Measurements from ENCODE around the gene ANKS6. TPM values are rescaled to one million over a fixed set of nuclear protein-coding genes. Genes with fewer than 3 reads are reported as not detected.

The ANKS6 gene
- total and polyA plus RNA-seq, 9 of the 15 experiments (the other 6 are each of a cell fraction or from before 2014, with no cell fraction given): 9.9 to 74.5 (median 36.9) TPM

GRCh38 chr9:98798254-98798653 lies 1.9 kb upstream of the ANKS6 start:
- peaks cover 11% of the 10 kb centered on the region; the same call in 2 of the 3 replicates for H3K36me3 ChIP-seq (ENCODE audit: control insufficient read depth, insufficient read depth, low read length)
- no peaks in the 10 kb centered on the region; the same call in 1 of the 2 replicates for H3K9me3 ChIP-seq (replicated peaks; ENCODE audit: control insufficient read depth, insufficient read depth, low read depth, low read length)
- no peak overlapping the region for H3K4me2 ChIP-seq (ENCODE audit: insufficient read depth, low read length)
- no peaks in the 10 kb centered on the region for H3K27me3 ChIP-seq (ENCODE audit: control insufficient read depth in 2 of 2, insufficient read depth in 2 of 2, low read length in 2 of 2)
- no peaks in the 10 kb centered on the region for H3K9me1 ChIP-seq (ENCODE audit: control insufficient read depth, insufficient read depth, low read length)
- H4K20me1 ChIP-seq (replicated peaks; ENCODE audit: control insufficient read depth, insufficient read depth, low read length): peaks cover 6% of the 10 kb centered on the region; the same call in 1 of the 2 replicates
- intact Hi-C loops (cut with micrococcal nuclease) (loop anchor here (5.0 kb wide), 1 partner anchor 34 kb away; no protein-coding TSS in a partner anchor), in situ Hi-C loops (cut with MboI) (loop anchor here (25.0 kb wide), 1 partner anchor 886 kb away; the partner anchor contains the start of gene TRMO)
- FAIRE-seq (no peak), ATAC-seq (no peak), DNase-seq (ENCODE audit: extremely low read depth in 1 of 4, low spot score in 3 of 4) (no peak)
- peaks cover 14 to 18% of the 10 kb centered on the region in 2 experiments; a peak in 3 of 5 replicates for H3K4me1 ChIP-seq (replicated peaks in 1 of 2; ENCODE audit: control insufficient read depth in 2 of 2, insufficient read depth in 2 of 2, low read length in 2 of 2)
- 58% methylated on average over 3 of the region's 3 CpGs for WGBS (ENCODE audit: insufficient coverage, low coverage, missing lambda C conversion rate)
- ChIA-PET CTCF (ENCODE audit: low intra/inter-chr PET ratio) (no interaction called here), POLR2A (interaction anchor here (2.1 kb wide), 1 partner anchor 10 kb away, joined by 5 read pairs; no protein-coding TSS in a partner anchor)
- BruUV-seq (replicated peaks): no TSS peak
- H3K27ac ChIP-seq (ENCODE audit: extremely low read depth, low read depth, low read length): no peak overlapping the region
- no peak overlapping the region for H3K9ac ChIP-seq (ENCODE audit: insufficient read depth in 1 of 2, low read depth in 2 of 2, low read length in 2 of 2)
- H3K79me2 ChIP-seq (ENCODE audit: control insufficient read depth, insufficient read depth, low read length): peaks cover 24% of the 10 kb centered on the region
- no peak overlapping the region for H2AFZ ChIP-seq (ENCODE audit: low read depth, low read length)
- no peak overlapping the region for H3K4me3 ChIP-seq
- peak; percentile 45 to 61; a peak in 2 of 4 replicates for TF ChIP-seq TRIM24 (IDR thresholded peaks at IDR 0.05)
- no peak for TF ChIP-seq PPARD (CRISPR knock-in tag; IDR thresholded peaks at IDR 0.05)
- no peak for TF ChIP-seq PATZ1 (CRISPR knock-in tag; IDR thresholded peaks at IDR 0.05; ENCODE audit: borderline replicate concordance)
- TF ChIP-seq ZNF324 (CRISPR knock-in tag; IDR thresholded peaks at IDR 0.05): peak; percentile 98
- TF ChIP-seq TGIF2 (CRISPR knock-in tag; IDR thresholded peaks at IDR 0.05): no peak
- peak; percentile 72; the same call in 1 of the 2 replicates for TF ChIP-seq TRIM28 (IDR thresholded peaks at IDR 0.05)
- TF ChIP-seq, protein P1, sequence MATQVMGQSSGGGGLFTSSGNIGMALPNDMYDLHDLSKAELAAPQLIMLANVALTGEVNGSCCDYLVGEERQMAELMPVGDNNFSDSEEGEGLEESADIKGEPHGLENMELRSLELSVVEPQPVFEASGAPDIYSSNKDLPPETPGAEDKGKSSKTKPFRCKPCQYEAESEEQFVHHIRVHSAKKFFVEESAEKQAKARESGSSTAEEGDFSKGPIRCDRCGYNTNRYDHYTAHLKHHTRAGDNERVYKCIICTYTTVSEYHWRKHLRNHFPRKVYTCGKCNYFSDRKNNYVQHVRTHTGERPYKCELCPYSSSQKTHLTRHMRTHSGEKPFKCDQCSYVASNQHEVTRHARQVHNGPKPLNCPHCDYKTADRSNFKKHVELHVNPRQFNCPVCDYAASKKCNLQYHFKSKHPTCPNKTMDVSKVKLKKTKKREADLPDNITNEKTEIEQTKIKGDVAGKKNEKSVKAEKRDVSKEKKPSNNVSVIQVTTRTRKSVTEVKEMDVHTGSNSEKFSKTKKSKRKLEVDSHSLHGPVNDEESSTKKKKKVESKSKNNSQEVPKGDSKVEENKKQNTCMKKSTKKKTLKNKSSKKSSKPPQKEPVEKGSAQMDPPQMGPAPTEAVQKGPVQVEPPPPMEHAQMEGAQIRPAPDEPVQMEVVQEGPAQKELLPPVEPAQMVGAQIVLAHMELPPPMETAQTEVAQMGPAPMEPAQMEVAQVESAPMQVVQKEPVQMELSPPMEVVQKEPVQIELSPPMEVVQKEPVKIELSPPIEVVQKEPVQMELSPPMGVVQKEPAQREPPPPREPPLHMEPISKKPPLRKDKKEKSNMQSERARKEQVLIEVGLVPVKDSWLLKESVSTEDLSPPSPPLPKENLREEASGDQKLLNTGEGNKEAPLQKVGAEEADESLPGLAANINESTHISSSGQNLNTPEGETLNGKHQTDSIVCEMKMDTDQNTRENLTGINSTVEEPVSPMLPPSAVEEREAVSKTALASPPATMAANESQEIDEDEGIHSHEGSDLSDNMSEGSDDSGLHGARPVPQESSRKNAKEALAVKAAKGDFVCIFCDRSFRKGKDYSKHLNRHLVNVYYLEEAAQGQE (IDR thresholded peaks at IDR 0.05; ENCODE audit: borderline replicate concordance): no peak
- TF ChIP-seq, protein P1 (CRISPR knock-in tag; IDR thresholded peaks at IDR 0.05; ENCODE audit: low read depth): no peak
- TF ChIP-seq CBX3 (IDR thresholded peaks at IDR 0.05; ENCODE audit: borderline replicate concordance in 1 of 2, low read length in 2 of 2): peak in 1 of 2 experiments; percentile 84; a peak in 2 of 3 replicates
- no peak for TF ChIP-seq GATAD2B (IDR thresholded peaks at IDR 0.05; ENCODE audit: borderline replicate concordance)
- peak; percentile 28 for TF ChIP-seq ZNF280A (IDR thresholded peaks at IDR 0.05; ENCODE audit: low read depth, partially characterized antibody)
- no peak for TF ChIP-seq ELF1 (tag; IDR thresholded peaks at IDR 0.05)

Measured in K562 (cell line).